Parathyroid adenoma (tissue), 2 donors: ENCODE results near the gene ARHGEF28.

Experiments used
- H2AFZ ChIP-seq: fragments of 300-600 bp; sonication (generic); one replicate; pipeline ENCODE4 v1.7.0; 2017; ENCODE audit warnings: antibody characterized with exemption, mild to moderate bottlenecking
- H3K27ac ChIP-seq: fragments of 300-600 bp; sonication (generic); one replicate; pipeline ENCODE4 v1.7.0; 2017
- H3K27me3 ChIP-seq: fragments of 300-600 bp; sonication (generic); one replicate; pipeline ENCODE4 v1.7.0; 2017; ENCODE audit warnings: low read length; ENCODE audit not compliant: control insufficient read depth, insufficient read depth
- H3K36me3 ChIP-seq: fragments of 300-600 bp; sonication (generic); one replicate; pipeline ENCODE4 v1.7.0; 2017; ENCODE audit warnings: low read length; ENCODE audit not compliant: control insufficient read depth, insufficient read depth
- H3K4me1 ChIP-seq: fragments of 300-600 bp; sonication (generic); one replicate; pipeline ENCODE4 v1.7.0; 2017; ENCODE audit warnings: control low read depth
- H3K4me2 ChIP-seq: fragments of 300-600 bp; sonication (generic); one replicate; pipeline ENCODE4 v1.7.0; 2017; ENCODE audit warnings: low read length
- H3K4me3 ChIP-seq: fragments of 300-600 bp; sonication (generic); one replicate; pipeline ENCODE4 v1.7.0; 2017; ENCODE audit warnings: low read depth, low read length
- H3K79me2 ChIP-seq: fragments of 300-600 bp; sonication (generic); one replicate; pipeline ENCODE4 v1.7.0; 2017; ENCODE audit warnings: control low read depth
- H3K9ac ChIP-seq: fragments of 300-600 bp; sonication (generic); one replicate; pipeline ENCODE4 v1.7.0; 2017; ENCODE audit warnings: mild to moderate bottlenecking
- H3K9me3 ChIP-seq: fragments of 300-600 bp; sonication (generic); one replicate; pipeline ENCODE4 v1.7.0; 2017; ENCODE audit warnings: low read length; ENCODE audit not compliant: control insufficient read depth
- TF ChIP-seq, protein P1 (sequence below): fragments of 300-600 bp; sonication (generic); IDR thresholded peaks from one replicate; pipeline ENCODE4 v1.7.0; 2017; ENCODE audit warnings: antibody characterized with exemption, mild to moderate bottlenecking
- donor health status: primary hyperparathyroidism.

ARHGEF28 gene

DNA sequence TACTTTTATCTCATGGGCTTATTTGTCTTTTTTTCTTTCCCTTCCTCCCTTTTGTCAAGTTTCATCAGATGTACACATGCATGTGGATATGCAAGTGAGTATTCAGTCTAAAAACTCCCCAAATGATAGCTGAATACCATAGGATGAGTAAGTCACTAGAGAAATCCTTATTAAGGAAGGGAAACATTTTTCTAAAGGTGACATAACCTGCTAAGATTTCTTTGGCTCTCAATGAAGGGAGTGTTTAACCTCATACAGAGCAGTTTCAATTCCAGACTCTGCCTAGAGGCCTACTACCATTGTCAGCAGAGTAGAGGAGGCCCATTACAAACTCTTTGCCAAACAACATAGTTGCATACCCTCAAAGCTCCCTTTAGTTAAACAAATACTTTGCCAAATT, 192.4 kb downstream of the ARHGEF28 start:
- Histone ChIP-seq H3K4me2 (no peak overlapping the region), H3K27ac (no peak overlapping the region), H3K9ac (no peak overlapping the region), H2AFZ (no peak overlapping the region), H3K4me1 (no peaks in the 10 kb centered on the region), H3K36me3 (no peaks in the 10 kb centered on the region), H3K27me3 (no peaks in the 10 kb centered on the region), H3K79me2 (no peaks in the 10 kb centered on the region), H3K4me3 (no peak overlapping the region), H3K9me3 (no peaks in the 10 kb centered on the region)
- TF ChIP-seq, protein P1, sequence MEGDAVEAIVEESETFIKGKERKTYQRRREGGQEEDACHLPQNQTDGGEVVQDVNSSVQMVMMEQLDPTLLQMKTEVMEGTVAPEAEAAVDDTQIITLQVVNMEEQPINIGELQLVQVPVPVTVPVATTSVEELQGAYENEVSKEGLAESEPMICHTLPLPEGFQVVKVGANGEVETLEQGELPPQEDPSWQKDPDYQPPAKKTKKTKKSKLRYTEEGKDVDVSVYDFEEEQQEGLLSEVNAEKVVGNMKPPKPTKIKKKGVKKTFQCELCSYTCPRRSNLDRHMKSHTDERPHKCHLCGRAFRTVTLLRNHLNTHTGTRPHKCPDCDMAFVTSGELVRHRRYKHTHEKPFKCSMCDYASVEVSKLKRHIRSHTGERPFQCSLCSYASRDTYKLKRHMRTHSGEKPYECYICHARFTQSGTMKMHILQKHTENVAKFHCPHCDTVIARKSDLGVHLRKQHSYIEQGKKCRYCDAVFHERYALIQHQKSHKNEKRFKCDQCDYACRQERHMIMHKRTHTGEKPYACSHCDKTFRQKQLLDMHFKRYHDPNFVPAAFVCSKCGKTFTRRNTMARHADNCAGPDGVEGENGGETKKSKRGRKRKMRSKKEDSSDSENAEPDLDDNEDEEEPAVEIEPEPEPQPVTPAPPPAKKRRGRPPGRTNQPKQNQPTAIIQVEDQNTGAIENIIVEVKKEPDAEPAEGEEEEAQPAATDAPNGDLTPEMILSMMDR: no peak

DNA sequence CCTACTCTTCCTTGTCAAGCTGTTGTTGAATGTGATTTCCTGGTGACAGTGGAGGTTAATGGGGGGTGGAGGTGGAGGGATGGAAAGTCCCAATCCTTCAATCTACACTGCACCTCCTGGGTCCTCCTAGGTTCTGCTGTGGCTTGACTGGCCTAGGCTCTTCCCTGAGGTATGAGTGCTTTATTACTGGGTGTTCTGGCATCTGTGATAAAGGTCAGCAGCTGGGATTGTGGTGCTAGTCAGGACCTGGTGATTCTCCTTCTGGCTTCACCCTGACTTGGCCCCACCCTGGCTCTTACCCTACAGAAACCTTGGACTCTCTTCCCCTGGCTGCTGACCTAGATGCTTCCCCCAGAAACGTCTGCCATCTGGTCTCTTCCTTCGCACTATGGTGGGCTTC, 194.3 kb downstream of the ARHGEF28 start:
- H3K4me3 ChIP-seq: no peak overlapping the region
- no peak overlapping the region for H3K27ac ChIP-seq
- TF ChIP-seq, protein P1: no peak
- H3K79me2 ChIP-seq: no peaks in the 10 kb centered on the region
- no peak overlapping the region for H3K9ac ChIP-seq
- no peaks in the 10 kb centered on the region for H3K9me3 ChIP-seq
- no peak overlapping the region for H2AFZ ChIP-seq
- no peaks in the 10 kb centered on the region for H3K27me3 ChIP-seq
- H3K36me3 ChIP-seq: no peaks in the 10 kb centered on the region
- no peak overlapping the region for H3K4me2 ChIP-seq
- H3K4me1 ChIP-seq: no peaks in the 10 kb centered on the region

DNA sequence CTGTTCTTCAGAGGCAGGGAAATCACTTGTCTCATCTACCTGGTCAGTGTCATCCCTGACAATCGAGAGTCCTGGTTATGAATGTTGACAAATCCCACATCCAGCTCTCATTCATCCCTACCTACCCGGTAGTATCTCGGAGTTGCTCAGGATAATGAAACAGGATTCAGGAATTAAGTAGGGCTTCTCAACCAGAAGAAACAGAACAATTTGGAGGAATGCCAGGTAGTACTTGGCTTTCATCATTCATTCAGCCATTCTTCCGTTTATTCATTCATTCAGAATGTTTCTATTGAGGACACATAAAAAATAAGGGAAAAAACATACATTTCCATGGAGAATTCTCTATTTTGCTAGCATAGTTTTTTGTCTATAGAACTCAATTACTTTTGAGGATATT, 195.0 kb downstream of the ARHGEF28 start:
- no peak overlapping the region for H3K4me3 ChIP-seq
- H3K9me3 ChIP-seq: no peaks in the 10 kb centered on the region
- H3K9ac ChIP-seq: no peak overlapping the region
- TF ChIP-seq, protein P1: no peak
- no peaks in the 10 kb centered on the region for H3K79me2 ChIP-seq
- no peaks in the 10 kb centered on the region for H3K4me1 ChIP-seq
- no peaks in the 10 kb centered on the region for H3K27me3 ChIP-seq
- H3K27ac ChIP-seq: no peak overlapping the region
- no peak overlapping the region for H3K4me2 ChIP-seq
- H2AFZ ChIP-seq: no peak overlapping the region
- no peaks in the 10 kb centered on the region for H3K36me3 ChIP-seq

DNA sequence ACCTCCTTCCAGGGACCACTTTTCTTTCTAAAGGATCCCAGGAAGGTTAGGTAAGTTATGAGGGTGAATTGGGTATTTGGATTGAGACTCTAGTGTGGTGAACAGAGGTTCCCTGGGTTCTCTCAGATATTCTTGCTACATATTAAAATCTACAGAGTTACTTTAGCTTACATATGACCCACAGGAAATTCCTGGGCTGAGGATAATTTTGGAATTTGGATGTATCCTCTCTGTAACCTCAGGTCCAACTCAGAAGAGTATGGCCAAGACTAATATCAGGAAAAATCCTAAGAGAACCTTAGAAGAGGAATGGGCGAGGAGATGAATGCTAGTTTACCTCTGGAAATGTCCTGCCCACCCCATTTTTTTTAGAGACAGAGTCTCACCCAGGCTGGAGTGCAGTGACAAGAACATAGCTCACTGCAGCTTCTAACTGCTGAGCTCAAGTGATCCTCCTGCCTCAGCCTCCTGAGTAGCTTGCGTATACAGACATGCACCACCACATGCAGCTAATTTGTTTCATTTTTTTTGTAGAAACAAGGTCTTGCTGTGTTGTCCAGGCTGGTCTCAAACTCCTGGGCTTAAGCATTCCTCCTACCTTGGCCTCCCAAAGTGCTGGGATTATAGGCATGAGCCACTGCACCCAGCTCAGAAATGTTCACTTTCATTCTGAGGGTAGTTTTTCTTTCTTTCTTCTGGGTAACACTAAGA, 196.4 kb downstream of the ARHGEF28 start:
- Histone ChIP-seq H3K36me3 (no peaks in the 10 kb centered on the region), H3K9me3 (no peaks in the 10 kb centered on the region), H3K27me3 (no peaks in the 10 kb centered on the region), H3K79me2 (no peaks in the 10 kb centered on the region), H3K4me1 (no peaks in the 10 kb centered on the region), H3K27ac (no peak overlapping the region), H2AFZ (no peak overlapping the region), H3K4me3 (no peak overlapping the region), H3K9ac (no peak overlapping the region), H3K4me2 (no peak overlapping the region)
- TF ChIP-seq, protein P1: no peak

DNA sequence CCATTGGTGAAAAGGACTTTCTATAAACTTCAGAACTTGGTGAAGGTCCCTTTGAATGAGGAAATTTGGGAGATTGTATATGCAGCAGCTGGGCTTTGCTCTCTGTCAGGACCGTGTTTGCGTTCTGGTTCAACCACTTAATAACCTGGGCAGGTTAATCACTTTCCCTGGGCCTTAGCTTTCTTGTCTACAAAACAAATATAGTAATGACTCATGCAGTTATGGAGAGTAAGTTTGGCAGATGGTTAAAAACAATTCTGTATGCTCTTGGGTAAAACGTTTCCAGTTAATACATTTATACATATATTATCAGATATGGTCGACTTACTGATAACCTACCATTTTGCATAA, 197.0 kb downstream of the ARHGEF28 start:
- Histone ChIP-seq H3K4me3 (no peak overlapping the region), H2AFZ (no peak overlapping the region), H3K36me3 (no peaks in the 10 kb centered on the region), H3K27me3 (no peaks in the 10 kb centered on the region), H3K4me2 (no peak overlapping the region), H3K9ac (no peak overlapping the region), H3K79me2 (no peaks in the 10 kb centered on the region), H3K9me3 (no peaks in the 10 kb centered on the region), H3K27ac (no peak overlapping the region), H3K4me1 (no peaks in the 10 kb centered on the region)
- TF ChIP-seq, protein P1: no peak
